WTC11 (cell line): ENCODE measurements around the gene GCKR. TPM values are rescaled to one million over a fixed set of nuclear protein-coding genes. Genes with fewer than 3 reads are reported as not detected.

Experiments
- ATAC-seq: fragments of 200-7000 bp; cut with Tn5 transposase; 2 replicates; pipeline ENCODE4 v1.10.0; 2021; ENCODE audit warnings: mild to moderate bottlenecking, moderate library complexity
- CTCF ChIA-PET: fragments of 300-600 bp; sonication (Branson Sonifier 250); formaldehyde crosslinking; loops from one replicate; lab custom pipeline; 2021; ENCODE audit warnings: antibody characterized with exemption; lab: Charles Lee
- POLR2A ChIA-PET: fragments of 350-600 bp; sonication (Branson Sonifier 250); formaldehyde crosslinking; loops from one replicate; lab custom pipeline; 2021; ENCODE audit warnings: antibody characterized with exemption; lab: Charles Lee
- DNase-seq: peaks from one replicate; pipeline ENCODE4 v3.0.0; 2021; ENCODE audit warnings: low spot score
- H3K27ac Mint-ChIP-seq: 2 replicates; pipeline ENCODE4 v1.8.0; 2021; ENCODE audit warnings: mixed read lengths
- H3K27me3 Mint-ChIP-seq: 2 replicates; pipeline ENCODE4 v1.8.0; 2021; ENCODE audit warnings: low read depth, mild to moderate bottlenecking, moderate library complexity, mixed read lengths
- H3K36me3 Mint-ChIP-seq: 2 replicates; pipeline ENCODE4 v1.8.0; 2021; ENCODE audit warnings: mixed read lengths
- H3K4me1 Mint-ChIP-seq: 2 replicates; pipeline ENCODE4 v1.8.0; 2022; ENCODE audit warnings: mixed read lengths
- H3K4me3 Mint-ChIP-seq: 2 replicates; pipeline ENCODE4 v1.8.0; 2021; ENCODE audit warnings: mild to moderate bottlenecking, moderate library complexity, mixed read lengths
- H3K9me3 Mint-ChIP-seq: 2 replicates; pipeline ENCODE4 v1.8.0; 2021; ENCODE audit warnings: mixed read lengths
- AR ChIP-seq: fragments of 250-450 bp; sonication (Bioruptor Pico); IDR thresholded peaks from 2 replicates; pipeline ENCODE4 v1.9.0; 2021; ENCODE audit warnings: mild to moderate bottlenecking
- ATF3 ChIP-seq: sonication (generic); formaldehyde crosslinking; conservative IDR thresholded peaks from 2 replicates; pipeline ENCODE4 v1.8.1; 2022; ENCODE audit warnings: mild to moderate bottlenecking, missing genetic modification reagents
- CREB1 ChIP-seq: sonication (generic); formaldehyde crosslinking; IDR thresholded peaks from 2 replicates; pipeline ENCODE4 v1.8.0; 2023; ENCODE audit warnings: mild to moderate bottlenecking, missing genetic modification reagents
- CREM ChIP-seq: sonication (generic); formaldehyde crosslinking; IDR thresholded peaks from 2 replicates; pipeline ENCODE4 v1.8.1; 2022; ENCODE audit warnings: mild to moderate bottlenecking, missing genetic modification reagents, moderate library complexity
- E2F1 ChIP-seq: sonication (generic); formaldehyde crosslinking; IDR thresholded peaks from 2 replicates; pipeline ENCODE4 v1.8.0; 2022; ENCODE audit warnings: mild to moderate bottlenecking, missing genetic modification reagents
- E2F5 ChIP-seq: sonication (generic); formaldehyde crosslinking; IDR thresholded peaks from 2 replicates; pipeline ENCODE4 v1.8.1; 2022; ENCODE audit warnings: mild to moderate bottlenecking, moderate library complexity, missing genetic modification reagents
- FOXK1 ChIP-seq: sonication (generic); formaldehyde crosslinking; IDR thresholded peaks from 2 replicates; pipeline ENCODE4 v1.8.0; 2022; ENCODE audit warnings: mild to moderate bottlenecking, moderate library complexity, missing genetic modification reagents
- FOXP1 ChIP-seq: sonication (generic); formaldehyde crosslinking; IDR thresholded peaks from 2 replicates; pipeline ENCODE4 v1.8.0; 2022; ENCODE audit warnings: missing genetic modification reagents, mild to moderate bottlenecking, moderate library complexity, borderline replicate concordance
- GTF2I ChIP-seq: fragments of 250-450 bp; sonication (Bioruptor Pico); conservative IDR thresholded peaks from 2 replicates; pipeline ENCODE4 v1.4.0; 2021; ENCODE audit warnings: mild to moderate bottlenecking
- HMGXB4 ChIP-seq: sonication (generic); formaldehyde crosslinking; IDR thresholded peaks from 2 replicates; pipeline ENCODE4 v1.8.1; 2023; ENCODE audit warnings: mild to moderate bottlenecking, moderate library complexity, missing genetic modification reagents
- IRF2 ChIP-seq: sonication (generic); formaldehyde crosslinking; IDR thresholded peaks from 2 replicates; pipeline ENCODE4 v1.8.0; 2022; ENCODE audit warnings: low read depth, missing genetic modification reagents, borderline replicate concordance
- RORB ChIP-seq: fragments of 250-450 bp; sonication (Bioruptor Pico); IDR thresholded peaks from 2 replicates; pipeline ENCODE4 v1.9.0; 2021; ENCODE audit warnings: mild to moderate bottlenecking
- SMAD3 ChIP-seq: sonication (generic); formaldehyde crosslinking; IDR thresholded peaks from 2 replicates; pipeline ENCODE4 v1.8.0; 2022; ENCODE audit warnings: missing genetic modification reagents, mild to moderate bottlenecking, borderline replicate concordance
- SOX15 ChIP-seq: fragments of 250-450 bp; sonication (Bioruptor Pico); IDR thresholded peaks from 2 replicates; pipeline ENCODE4 v1.9.0; 2021; ENCODE audit warnings: mild to moderate bottlenecking
- USF1 ChIP-seq: sonication (generic); formaldehyde crosslinking; IDR thresholded peaks from 2 replicates; pipeline ENCODE4 v1.8.0; 2022; ENCODE audit warnings: mild to moderate bottlenecking, missing genetic modification reagents
- ZNF317 ChIP-seq: sonication (generic); formaldehyde crosslinking; IDR thresholded peaks from 2 replicates; pipeline ENCODE4 v1.8.1; 2023; ENCODE audit warnings: low read depth, mild to moderate bottlenecking, moderate library complexity, missing genetic modification reagents, borderline replicate concordance
- ZNF423 ChIP-seq: fragments of 250-450 bp; sonication (Bioruptor Pico); IDR thresholded peaks from 2 replicates; pipeline ENCODE4 v2.1.2; 2022; ENCODE audit warnings: mild to moderate bottlenecking, moderate library complexity
- total RNA-seq: library from RNA; stranded (reverse); gene quantifications from 3 replicates; pipeline ENCODE4 v1.2.3, GENCODE V29; 2021
- TF ChIP-seq, protein P1 (sequence below): sonication (generic); formaldehyde crosslinking; IDR thresholded peaks from 2 replicates; pipeline ENCODE4 v1.8.1; 2023; ENCODE audit warnings: mild to moderate bottlenecking, missing genetic modification reagents
- TF ChIP-seq, protein P2 (sequence below): fragments of 250-450 bp; sonication (Bioruptor Pico); IDR thresholded peaks from 2 replicates; pipeline ENCODE4 v1.9.0; 2021; ENCODE audit warnings: mild to moderate bottlenecking

Gene GCKR
- total RNA-seq, 1 experiment from 2014 or later: 0.72 TPM

- Mint-ChIP-seq H3K9me3 (peaks cover 24% of the 10 kb centered on the region), H3K4me1 (no peaks in the 10 kb centered on the region), H3K27ac (no peak overlapping the region), H3K4me3 (no peak overlapping the region), H3K27me3 (peaks cover 2% of the 10 kb centered on the region; the same call in 1 of the 2 replicates), H3K36me3 (peaks cover 9% of the 10 kb centered on the region)
- TF ChIP-seq ZNF423 (CRISPR knock-in tag) (no peak), RORB (CRISPR knock-in tag) (no peak), SMAD3 (CRISPR knock-in tag) (no peak), E2F5 (CRISPR knock-in tag) (no peak), FOXP1 (CRISPR knock-in tag) (no peak), SOX15 (CRISPR knock-in tag) (no peak), FOXK1 (CRISPR knock-in tag) (no peak), ZNF317 (CRISPR knock-in tag) (no peak), HMGXB4 (CRISPR knock-in tag) (no peak), CREM (CRISPR knock-in tag) (no peak), IRF2 (CRISPR knock-in tag) (no peak), GTF2I (no peak), USF1 (CRISPR knock-in tag) (no peak), E2F1 (no peak), AR (no peak), ATF3 (CRISPR knock-in tag) (no peak), CREB1 (CRISPR knock-in tag) (no peak)
- TF ChIP-seq, protein P1, sequence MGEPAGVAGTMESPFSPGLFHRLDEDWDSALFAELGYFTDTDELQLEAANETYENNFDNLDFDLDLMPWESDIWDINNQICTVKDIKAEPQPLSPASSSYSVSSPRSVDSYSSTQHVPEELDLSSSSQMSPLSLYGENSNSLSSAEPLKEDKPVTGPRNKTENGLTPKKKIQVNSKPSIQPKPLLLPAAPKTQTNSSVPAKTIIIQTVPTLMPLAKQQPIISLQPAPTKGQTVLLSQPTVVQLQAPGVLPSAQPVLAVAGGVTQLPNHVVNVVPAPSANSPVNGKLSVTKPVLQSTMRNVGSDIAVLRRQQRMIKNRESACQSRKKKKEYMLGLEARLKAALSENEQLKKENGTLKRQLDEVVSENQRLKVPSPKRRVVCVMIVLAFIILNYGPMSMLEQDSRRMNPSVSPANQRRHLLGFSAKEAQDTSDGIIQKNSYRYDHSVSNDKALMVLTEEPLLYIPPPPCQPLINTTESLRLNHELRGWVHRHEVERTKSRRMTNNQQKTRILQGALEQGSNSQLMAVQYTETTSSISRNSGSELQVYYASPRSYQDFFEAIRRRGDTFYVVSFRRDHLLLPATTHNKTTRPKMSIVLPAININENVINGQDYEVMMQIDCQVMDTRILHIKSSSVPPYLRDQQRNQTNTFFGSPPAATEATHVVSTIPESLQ (CRISPR knock-in tag): no peak
- TF ChIP-seq, protein P2, sequence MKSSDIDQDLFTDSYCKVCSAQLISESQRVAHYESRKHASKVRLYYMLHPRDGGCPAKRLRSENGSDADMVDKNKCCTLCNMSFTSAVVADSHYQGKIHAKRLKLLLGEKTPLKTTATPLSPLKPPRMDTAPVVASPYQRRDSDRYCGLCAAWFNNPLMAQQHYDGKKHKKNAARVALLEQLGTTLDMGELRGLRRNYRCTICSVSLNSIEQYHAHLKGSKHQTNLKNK: no peak
- ChIA-PET CTCF (no interaction called here), POLR2A (no interaction called here)
- ATAC-seq: no peak
- DNase-seq: no peak
Observed at GRCh38 chr2:27544143-27544821, 47.6 kb downstream of the GCKR start.
